HepG2 (cell line): Measurements from ENCODE around the gene NOXA1. TPM values are rescaled to one million over a fixed set of nuclear protein-coding genes. Genes with fewer than 3 reads are reported as not detected.

Experiments
- ATAC-seq: fragments of 200-7000 bp; cut with Tn5 transposase; 3 replicates; pipeline ENCODE4 v1.9.1; 2020; ENCODE audit warnings: mild to moderate bottlenecking, moderate library complexity
- BruUV-seq: library from RNA; stranded (reverse); fragments of 400-500 nt; replicated peaks from 2 replicates; lab custom pipeline; 2021; lab: Mats Ljungman, UMichigan
- CTCF ChIA-PET: fragments of 300-600 bp; formaldehyde crosslinking; extraction: SDS; loops from one replicate; lab custom pipeline; 2021; ENCODE audit warnings: low total read pairs, inconsistent platforms, low intra/inter-chr PET ratio; lab: Yijun Ruan, JAX
- POLR2A ChIA-PET: fragments of 350-600 bp; sonication (Branson Sonifier 250); formaldehyde crosslinking; loops from one replicate; lab custom pipeline; 2020; ENCODE audit warnings: antibody characterized with exemption, inconsistent platforms; lab: Yijun Ruan, JAX
- DNase-seq: peaks from one replicate; pipeline ENCODE4 v3.0.0-alpha.2; 2015; ENCODE audit warnings: low spot score
- FAIRE-seq: peaks from 3 replicates; lab custom pipeline; 2011; peaks lifted over from hg19 to GRCh38; lab: Jason Lieb, UNC
- H2AFZ ChIP-seq: one replicate; pipeline ENCODE4 v1.6.1; 2011; ENCODE audit warnings: low read length, inconsistent platforms
- H3K27ac ChIP-seq: fragments of 300-600 bp; 3 replicates; pipeline ENCODE4 v1.8.0; 2011; ENCODE audit warnings: mixed run types, mild to moderate bottlenecking, mixed read lengths, low read length, inconsistent platforms; ENCODE audit not compliant: insufficient read depth; ENCODE audit errors: extremely low read length
- H3K27me3 ChIP-seq, 2 experiments: fragments of 200-600 bp in 1 of 2; 2 replicates in 1 of 2; 3 replicates in 1 of 2; pipeline versions ENCODE4 v1.6.0 to v1.8.0; 2011; ENCODE audit warnings: low read length in 2 of 2, mild to moderate bottlenecking in 2 of 2, moderate library complexity in 2 of 2, inconsistent platforms in 1 of 2; ENCODE audit not compliant: insufficient read depth in 2 of 2, control insufficient read depth in 1 of 2
- H3K36me3 ChIP-seq, 2 experiments: fragments of 200-600 bp in 1 of 2; replicated peaks in 1 of 2; 2 replicates in 1 of 2; 3 replicates in 1 of 2; pipeline versions ENCODE4 v1.5.1 to v1.8.0; 2011; ENCODE audit warnings: low read length in 2 of 2, inconsistent platforms in 1 of 2; ENCODE audit not compliant: insufficient read depth in 2 of 2, control insufficient read depth in 1 of 2
- H3K4me1 ChIP-seq: 2 replicates; pipeline ENCODE4 v1.5.1; 2012; ENCODE audit warnings: low read length, inconsistent platforms; ENCODE audit not compliant: insufficient read depth
- H3K4me2 ChIP-seq: 2 replicates; pipeline ENCODE4 v1.6.0; 2011; ENCODE audit warnings: low read depth, low read length, inconsistent platforms
- H3K4me3 ChIP-seq, 3 experiments: fragments of 200-600 bp in 1 of 3; sonication (generic), shearing (Covaris generic) in 1 of 3; replicated peaks in 1 of 3; 2 replicates each; pipeline ENCODE4 v1.5.1; 2011 to 2016; ENCODE audit warnings: low read length in 3 of 3, inconsistent platforms in 2 of 3, low read depth in 2 of 3, mild to moderate bottlenecking in 2 of 3, control low read depth in 1 of 3, mixed read lengths in 1 of 3; ENCODE audit not compliant: insufficient read depth in 1 of 3
- H3K79me2 ChIP-seq: one replicate; pipeline ENCODE4 v1.6.1; 2011; ENCODE audit warnings: low read length, inconsistent platforms; ENCODE audit not compliant: insufficient read depth
- H3K9ac ChIP-seq: 2 replicates; pipeline ENCODE4 v1.6.0; 2011; ENCODE audit warnings: mild to moderate bottlenecking, low read depth, low read length, inconsistent platforms; ENCODE audit not compliant: insufficient read depth
- H3K9me3 ChIP-seq: 2 replicates; pipeline ENCODE4 v1.5.1; 2012; ENCODE audit warnings: mild to moderate bottlenecking, low read length
- H4K20me1 ChIP-seq: 2 replicates; pipeline ENCODE4 v1.6.0; 2011; ENCODE audit warnings: inconsistent platforms, mild to moderate bottlenecking, low read length, moderate library complexity; ENCODE audit not compliant: insufficient read depth
- AGO1 ChIP-seq: fragments of 200-400 bp; formaldehyde crosslinking; IDR thresholded peaks from 2 replicates; pipeline ENCODE4 v1.6.1; 2017; ENCODE audit warnings: mild to moderate bottlenecking, low read depth, low read length, moderate library complexity; ENCODE audit not compliant: poor library complexity, severe bottlenecking
- FOXM1 ChIP-seq: sonication (generic); formaldehyde crosslinking; IDR thresholded peaks from 2 replicates; pipeline ENCODE4 v1.5.0; 2020; ENCODE audit warnings: missing genetic modification reagents
- XBP1 ChIP-seq: sonication (generic); formaldehyde crosslinking; IDR thresholded peaks from 2 replicates; pipeline ENCODE4 v1.5.0; 2020; ENCODE audit warnings: missing genetic modification reagents
- ZNF501 ChIP-seq: sonication (generic); formaldehyde crosslinking; IDR thresholded peaks from 2 replicates; pipeline ENCODE4 v1.5.1; 2020; ENCODE audit warnings: mild to moderate bottlenecking, moderate library complexity, missing genetic modification reagents
- ZNF510 ChIP-seq: sonication (generic); formaldehyde crosslinking; IDR thresholded peaks from 2 replicates; pipeline ENCODE4 v1.4.0; 2020; ENCODE audit warnings: low read depth, mild to moderate bottlenecking, missing genetic modification reagents
- ZNF761 ChIP-seq: sonication (generic); formaldehyde crosslinking; conservative IDR thresholded peaks from 2 replicates; pipeline ENCODE4 v1.4.0; 2020; ENCODE audit warnings: mild to moderate bottlenecking, missing genetic modification reagents
- WGBS: methylation state at CpG from one replicate; pipeline ENCODE4 v1.1.6; 2017; ENCODE audit warnings: low lambda C conversion rate; 5-methylcytosine and 5-hydroxymethylcytosine counted together
- in situ Hi-C: cut with HindIII; loops from 2 replicates; pipeline ENCODE4 v1.10.0; 2017; ENCODE audit warnings: low pct_unique_long_range_greater_than_20kb; ENCODE audit not compliant: extremely low pct_ligation_motif_present
- intact Hi-C: fragments of 100-400 bp; cut with micrococcal nuclease; formaldehyde crosslinking; loops from one replicate; pipeline ENCODE4 v1.10.0; 2022; ENCODE audit not compliant: unreplicated experiment
- polyA plus RNA-seq, 8 experiments: library from polyadenylated mRNA; depleted of rRNA in 3 of 8; stranded (reverse) in 7 of 8; unstranded in 1 of 8; fragments of >200 nt; fragmentation: Illumina TruSeq in 4 of 8; extraction: Trizol in 4 of 8; gene quantifications; 2 replicates each; pipeline versions ENCODE4 v1.2.1 to v1.2.3, GENCODE V29; 2011 to 2016; ENCODE audit warnings: low read depth in 4 of 8, missing spikeins in 1 of 8, mixed read lengths in 1 of 8; ENCODE audit not compliant: insufficient read depth in 1 of 8
- total RNA-seq, 5 experiments: library from RNA; depleted of rRNA; stranded (reverse); fragments of >200 nt; fragmentation: Illumina TruSeq; extraction: Trizol; gene quantifications; 2 replicates each; pipeline ENCODE4 v1.2.3, GENCODE V29; 2016; ENCODE audit warnings: low read depth in 1 of 5
- TF ChIP-seq, protein P1 (sequence below): sonication (generic); formaldehyde crosslinking; IDR thresholded peaks from 2 replicates; pipeline ENCODE4 v1.5.1; 2020; ENCODE audit warnings: mild to moderate bottlenecking, missing genetic modification reagents, moderate library complexity
- TF ChIP-seq, protein P2 (sequence below): sonication (generic); formaldehyde crosslinking; IDR thresholded peaks from 2 replicates; pipeline ENCODE4 v1.8.0; 2022; ENCODE audit warnings: mild to moderate bottlenecking, missing genetic modification reagents
- TF ChIP-seq, protein P3 (sequence below): sonication (generic); formaldehyde crosslinking; IDR thresholded peaks from 2 replicates; pipeline ENCODE4 v1.5.0; 2020; ENCODE audit warnings: mild to moderate bottlenecking, missing genetic modification reagents

NOXA1 gene
- total and polyA plus RNA-seq, 2 of the 13 experiments (the other 11 are each of a cell fraction or from before 2014, with no cell fraction given) = 0.78 to 1.2 TPM

DNA sequence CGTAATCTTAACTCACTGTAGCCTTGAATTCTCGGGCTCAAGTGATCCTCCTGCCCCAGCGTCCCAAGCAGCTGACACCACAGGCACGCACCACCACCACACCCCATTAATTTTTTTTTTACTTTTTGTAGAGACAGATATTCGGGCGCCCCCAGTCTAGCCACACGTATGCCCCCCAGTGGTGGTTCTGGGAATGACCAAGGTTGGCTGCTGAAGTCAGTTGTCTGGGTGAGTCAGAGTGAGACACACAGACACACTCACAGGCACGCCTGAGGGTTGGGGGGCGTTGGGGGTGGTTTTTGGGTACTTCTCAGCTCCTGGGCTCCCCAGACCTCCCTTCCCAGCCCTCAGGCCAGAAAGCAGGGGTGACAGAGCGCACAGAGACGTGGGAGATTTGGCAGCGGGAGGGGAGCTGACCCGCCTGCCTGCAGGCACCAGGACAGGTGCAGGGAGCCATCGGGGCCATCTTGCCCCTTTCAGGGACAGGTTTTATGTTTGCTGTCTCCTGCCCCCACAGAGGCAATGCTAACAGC is 22.1 kb downstream of the NOXA1 start (continued):
- TF ChIP-seq, protein P1, sequence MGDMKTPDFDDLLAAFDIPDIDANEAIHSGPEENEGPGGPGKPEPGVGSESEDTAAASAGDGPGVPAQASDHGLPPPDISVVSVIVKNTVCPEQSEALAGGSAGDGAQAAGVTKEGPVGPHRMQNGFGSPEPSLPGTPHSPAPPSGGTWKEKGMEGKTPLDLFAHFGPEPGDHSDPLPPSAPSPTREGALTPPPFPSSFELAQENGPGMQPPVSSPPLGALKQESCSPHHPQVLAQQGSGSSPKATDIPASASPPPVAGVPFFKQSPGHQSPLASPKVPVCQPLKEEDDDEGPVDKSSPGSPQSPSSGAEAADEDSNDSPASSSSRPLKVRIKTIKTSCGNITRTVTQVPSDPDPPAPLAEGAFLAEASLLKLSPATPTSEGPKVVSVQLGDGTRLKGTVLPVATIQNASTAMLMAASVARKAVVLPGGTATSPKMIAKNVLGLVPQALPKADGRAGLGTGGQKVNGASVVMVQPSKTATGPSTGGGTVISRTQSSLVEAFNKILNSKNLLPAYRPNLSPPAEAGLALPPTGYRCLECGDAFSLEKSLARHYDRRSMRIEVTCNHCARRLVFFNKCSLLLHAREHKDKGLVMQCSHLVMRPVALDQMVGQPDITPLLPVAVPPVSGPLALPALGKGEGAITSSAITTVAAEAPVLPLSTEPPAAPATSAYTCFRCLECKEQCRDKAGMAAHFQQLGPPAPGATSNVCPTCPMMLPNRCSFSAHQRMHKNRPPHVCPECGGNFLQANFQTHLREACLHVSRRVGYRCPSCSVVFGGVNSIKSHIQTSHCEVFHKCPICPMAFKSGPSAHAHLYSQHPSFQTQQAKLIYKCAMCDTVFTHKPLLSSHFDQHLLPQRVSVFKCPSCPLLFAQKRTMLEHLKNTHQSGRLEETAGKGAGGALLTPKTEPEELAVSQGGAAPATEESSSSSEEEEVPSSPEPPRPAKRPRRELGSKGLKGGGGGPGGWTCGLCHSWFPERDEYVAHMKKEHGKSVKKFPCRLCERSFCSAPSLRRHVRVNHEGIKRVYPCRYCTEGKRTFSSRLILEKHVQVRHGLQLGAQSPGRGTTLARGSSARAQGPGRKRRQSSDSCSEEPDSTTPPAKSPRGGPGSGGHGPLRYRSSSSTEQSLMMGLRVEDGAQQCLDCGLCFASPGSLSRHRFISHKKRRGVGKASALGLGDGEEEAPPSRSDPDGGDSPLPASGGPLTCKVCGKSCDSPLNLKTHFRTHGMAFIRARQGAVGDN (CRISPR knock-in tag) = peak; percentile 46
- TF ChIP-seq, all 625 proteins: peak for 49

DNA sequence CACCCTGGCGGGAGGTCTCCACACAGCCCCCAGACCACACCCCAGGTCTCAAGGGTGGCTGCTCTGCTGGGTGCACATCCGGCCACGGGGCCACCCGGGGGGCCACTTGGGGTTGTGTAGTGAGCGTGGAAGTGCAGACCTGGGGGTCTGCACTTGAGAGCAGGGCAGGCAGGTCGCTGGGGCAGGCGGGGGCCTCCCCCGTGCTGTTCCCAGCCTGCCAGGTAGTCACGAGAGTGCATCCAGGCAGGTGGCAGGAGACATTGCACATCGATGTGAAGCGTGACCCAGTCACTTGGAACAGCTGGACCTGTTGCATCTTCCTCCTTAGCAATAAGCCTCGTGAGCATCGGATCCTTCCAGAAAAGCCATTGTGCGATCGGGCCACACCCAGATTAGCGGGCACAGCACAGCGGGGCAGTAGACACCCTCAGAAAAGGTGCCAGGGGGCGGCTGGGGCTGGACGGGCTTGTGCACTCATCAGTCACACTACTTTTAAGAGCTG is 22.8 kb downstream of the NOXA1 start:
- in situ Hi-C loops = no loop called here
- BruUV-seq = no TSS peak
- FAIRE-seq = no peak
- no peak overlapping the region for H2AFZ ChIP-seq
- no peak overlapping the region for H3K27ac ChIP-seq
- peaks cover 7% of the 10 kb centered on the region; the same call in 1 of the 2 replicates for H4K20me1 ChIP-seq
- ATAC-seq = peak; percentile 1; the same call in 1 of the 3 replicates
- no peaks in the 10 kb centered on the region for H3K27me3 ChIP-seq
- no peaks in the 10 kb centered on the region for H3K79me2 ChIP-seq
- no peaks in the 10 kb centered on the region for H3K9me3 ChIP-seq
- CTCF ChIA-PET = interaction anchor here (1.4 to 2.5 kb wide), 2 partner anchors 22 to 159 kb away, joined by 6 to 23 read pairs; partner anchors contain the start of genes EXD3 and NOXA1
- H3K36me3 ChIP-seq = peaks cover 0 to 13% of the 10 kb centered on the region in 2 experiments; a peak in 3 of 5 replicates
- H3K4me3 ChIP-seq = no peak overlapping the region
- H3K4me2 ChIP-seq = no peak overlapping the region
- POLR2A ChIA-PET = interaction anchor here (3.3 kb wide), 1 partner anchor 23 kb away, joined by 12 read pairs; the partner anchor contains the start of genes EXD3 and NOXA1
- 90% methylated on average over 16 of the region's 19 CpGs for WGBS
- H3K9ac ChIP-seq = no peak overlapping the region
- H3K4me1 ChIP-seq = peaks cover 25% of the 10 kb centered on the region
- no peak for DNase-seq
- intact Hi-C loops = loop anchor here (1.0 to 5.0 kb wide), 2 partner anchors 23 to 159 kb away; partner anchors contain the start of genes EXD3 and NOXA1
- TF ChIP-seq XBP1 (CRISPR knock-in tag) (no peak), ZNF761 (no peak), AGO1 (peak; percentile 74), FOXM1 (CRISPR knock-in tag) (no peak), ZNF501 (CRISPR knock-in tag) (0 out of 2 replicates have a peak, but pooled peaks have one; percentile 4), ZNF510 (CRISPR knock-in tag) (no peak)
- TF ChIP-seq, protein P2, sequence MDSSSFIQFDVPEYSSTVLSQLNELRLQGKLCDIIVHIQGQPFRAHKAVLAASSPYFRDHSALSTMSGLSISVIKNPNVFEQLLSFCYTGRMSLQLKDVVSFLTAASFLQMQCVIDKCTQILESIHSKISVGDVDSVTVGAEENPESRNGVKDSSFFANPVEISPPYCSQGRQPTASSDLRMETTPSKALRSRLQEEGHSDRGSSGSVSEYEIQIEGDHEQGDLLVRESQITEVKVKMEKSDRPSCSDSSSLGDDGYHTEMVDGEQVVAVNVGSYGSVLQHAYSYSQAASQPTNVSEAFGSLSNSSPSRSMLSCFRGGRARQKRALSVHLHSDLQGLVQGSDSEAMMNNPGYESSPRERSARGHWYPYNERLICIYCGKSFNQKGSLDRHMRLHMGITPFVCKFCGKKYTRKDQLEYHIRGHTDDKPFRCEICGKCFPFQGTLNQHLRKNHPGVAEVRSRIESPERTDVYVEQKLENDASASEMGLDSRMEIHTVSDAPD (CRISPR knock-in tag) = no peak
- TF ChIP-seq, protein P3, sequence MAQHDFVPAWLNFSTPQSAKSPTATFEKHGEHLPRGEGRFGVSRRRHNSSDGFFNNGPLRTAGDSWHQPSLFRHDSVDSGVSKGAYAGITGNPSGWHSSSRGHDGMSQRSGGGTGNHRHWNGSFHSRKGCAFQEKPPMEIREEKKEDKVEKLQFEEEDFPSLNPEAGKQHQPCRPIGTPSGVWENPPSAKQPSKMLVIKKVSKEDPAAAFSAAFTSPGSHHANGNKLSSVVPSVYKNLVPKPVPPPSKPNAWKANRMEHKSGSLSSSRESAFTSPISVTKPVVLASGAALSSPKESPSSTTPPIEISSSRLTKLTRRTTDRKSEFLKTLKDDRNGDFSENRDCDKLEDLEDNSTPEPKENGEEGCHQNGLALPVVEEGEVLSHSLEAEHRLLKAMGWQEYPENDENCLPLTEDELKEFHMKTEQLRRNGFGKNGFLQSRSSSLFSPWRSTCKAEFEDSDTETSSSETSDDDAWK (CRISPR knock-in tag) = no peak
